Measurements from ENCODE around the gene ASAH2.

Gene ASAH2

DNA sequence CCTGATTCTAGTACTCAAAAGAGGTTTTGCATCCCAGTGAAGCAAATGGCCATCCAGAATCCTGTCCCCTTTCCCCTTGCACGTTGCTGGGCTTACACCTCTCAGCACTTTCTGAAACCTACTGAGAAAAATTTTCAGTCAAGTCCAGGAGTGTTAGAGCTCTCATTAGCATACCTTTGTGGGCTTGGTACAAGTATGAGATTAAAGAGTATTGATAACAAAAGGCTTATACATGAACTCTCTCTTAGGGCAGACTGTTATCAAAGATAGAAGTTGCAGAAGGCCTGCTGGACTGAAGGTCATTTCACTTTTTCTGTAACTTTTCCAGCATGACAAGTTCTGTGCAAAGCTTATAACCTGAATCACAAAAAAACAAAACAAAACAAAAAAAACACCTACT is at the start of gene ASAH2:
Gene ASAH2 (minus strand): TSS at position 123 of the 400 bp plus-strand sequence. CDS start 2,906 bp downstream, outside the sequence.
- H3K9me3 ChIP-seq (ENCODE audit: severe bottlenecking): no peaks in the 10 kb centered on the region
- no peak within 1 kb of the TSS for H3K4me3 ChIP-seq (ENCODE audit: low read depth, low read length)
- DNase-seq: no peak
- H3K27ac ChIP-seq: no peak within 1 kb of the TSS
- no peaks in the 10 kb centered on the region for H3K36me3 ChIP-seq
- no peak for TF ChIP-seq CTCF (IDR thresholded peaks at IDR 0.05; ENCODE audit: low read depth, low read length)
- no peaks in the 10 kb centered on the region for H3K27me3 ChIP-seq (ENCODE audit: insufficient read depth, low read depth, severe bottlenecking)

DNA sequence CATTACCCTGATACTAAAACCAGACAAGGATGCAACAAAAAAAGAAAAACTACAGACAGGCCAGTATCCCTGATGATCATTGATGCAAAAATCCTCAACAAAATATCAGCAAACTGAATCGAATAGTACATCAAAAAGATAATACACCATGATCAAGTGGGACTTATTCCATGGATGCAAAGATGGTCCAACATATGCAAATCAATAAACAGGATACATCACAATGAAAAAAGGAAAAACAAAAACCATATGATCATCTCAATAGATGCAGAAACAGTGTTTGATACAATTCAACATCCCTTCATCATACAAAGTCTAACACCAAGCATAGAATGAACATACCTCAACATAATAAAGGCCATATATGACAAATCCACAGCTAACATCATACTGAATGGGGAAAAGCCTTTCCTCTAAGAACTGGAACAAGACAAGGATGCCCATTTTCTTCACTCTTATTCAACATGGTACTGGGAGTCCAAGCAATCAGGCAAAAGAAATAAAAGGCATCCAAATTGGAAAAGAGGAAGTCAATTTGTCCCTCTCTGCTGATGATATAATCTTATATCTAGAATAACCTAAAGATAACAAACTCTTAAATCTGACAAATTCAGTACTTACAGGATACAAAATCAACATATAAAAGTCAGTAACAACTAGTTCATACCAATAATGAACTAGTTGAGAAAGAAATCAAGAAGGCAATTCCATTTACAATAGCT is 48.8 kb upstream of the ASAH2 start:
- TF ChIP-seq CTCF (IDR thresholded peaks at IDR 0.05; ENCODE audit: low read depth, low read length): no peak
- no peaks in the 10 kb centered on the region for H3K9me3 ChIP-seq (ENCODE audit: severe bottlenecking)
- no peak overlapping the region for H3K4me3 ChIP-seq (ENCODE audit: low read depth, low read length)
- H3K27me3 ChIP-seq (ENCODE audit: insufficient read depth, low read depth, severe bottlenecking): no peaks in the 10 kb centered on the region
- H3K27ac ChIP-seq: no peak overlapping the region
- no peaks in the 10 kb centered on the region for H3K36me3 ChIP-seq
- no peak for DNase-seq

GRCh38 chr10:50295367-50295766 is 44.1 kb upstream of the ASAH2 start:
- Histone ChIP-seq H3K27me3 (ENCODE audit: insufficient read depth, low read depth, severe bottlenecking) (peaks cover 1% of the 10 kb centered on the region), H3K36me3 (no peaks in the 10 kb centered on the region)
- TF ChIP-seq CTCF (IDR thresholded peaks at IDR 0.05; ENCODE audit: low read depth, low read length): no peak

GRCh38 chr10:50294582-50294981 is 43.3 kb upstream of the ASAH2 start:
- Histone ChIP-seq H3K27ac (no peak overlapping the region), H3K9me3 (ENCODE audit: severe bottlenecking) (no peaks in the 10 kb centered on the region), H3K27me3 (ENCODE audit: insufficient read depth, low read depth, severe bottlenecking) (peaks cover 3% of the 10 kb centered on the region), H3K4me3 (ENCODE audit: low read depth, low read length) (no peak overlapping the region), H3K36me3 (no peaks in the 10 kb centered on the region)
- no peak for TF ChIP-seq CTCF (IDR thresholded peaks at IDR 0.05; ENCODE audit: low read depth, low read length)
- no peak for DNase-seq

More at GRCh38 chr10:50295367-50295766, 44.1 kb upstream of the ASAH2 start:
- Histone ChIP-seq H3K9me3 (ENCODE audit: severe bottlenecking) (no peaks in the 10 kb centered on the region), H3K4me3 (ENCODE audit: low read depth, low read length) (no peak overlapping the region), H3K27ac (no peak overlapping the region)
- no peak for DNase-seq

GRCh38 chr10:50293513-50294313 is 42.4 kb upstream of the ASAH2 start:
- H3K27ac ChIP-seq: no peak overlapping the region
- DNase-seq: no peak
- no peak for TF ChIP-seq CTCF (IDR thresholded peaks at IDR 0.05; ENCODE audit: low read depth, low read length)

More at GRCh38 chr10:50293513-50294313, 42.4 kb upstream of the ASAH2 start:
- Histone ChIP-seq H3K4me3 (ENCODE audit: low read depth, low read length) (no peak overlapping the region), H3K36me3 (no peaks in the 10 kb centered on the region), H3K9me3 (ENCODE audit: severe bottlenecking) (no peaks in the 10 kb centered on the region), H3K27me3 (ENCODE audit: insufficient read depth, low read depth, severe bottlenecking) (peaks cover 3% of the 10 kb centered on the region)
